H1 (cell line): ENCODE measurements around the gene NUTM1. TPM values are rescaled to one million over a fixed set of nuclear protein-coding genes. Genes with fewer than 3 reads are reported as not detected.

Experiments
- ASH2L ChIP-seq: fragments of 200-600, 300-600 bp; sonication (generic); IDR thresholded peaks from one replicate; pipeline ENCODE4 v1.7.1; 2017; ENCODE audit warnings: low read length
- ATF2 ChIP-seq: IDR thresholded peaks from 2 replicates; pipeline ENCODE4 v1.6.1; 2012; ENCODE audit warnings: low read length, inconsistent platforms
- ATF3 ChIP-seq: IDR thresholded peaks from 2 replicates; pipeline ENCODE4 v1.6.1; 2011; ENCODE audit warnings: low read depth, mild to moderate bottlenecking, low read length; ENCODE audit not compliant: insufficient read depth
- CTBP2 ChIP-seq: IDR thresholded peaks from 2 replicates; pipeline ENCODE4 v1.7.0; 2011; ENCODE audit warnings: borderline replicate concordance, mild to moderate bottlenecking, moderate library complexity, mixed read lengths, low read length; ENCODE audit not compliant: insufficient read depth, insufficient read length
- EGR1 ChIP-seq: IDR thresholded peaks from 2 replicates; pipeline ENCODE4 v1.6.1; 2011; ENCODE audit warnings: low read depth, low read length, borderline replicate concordance
- EP300 ChIP-seq, 2 experiments: IDR thresholded peaks; 1 replicate in 1 of 2; 2 replicates in 1 of 2; pipeline ENCODE4 v1.6.1; 2011 to 2012; ENCODE audit warnings: low read depth in 2 of 2, low read length in 2 of 2, mild to moderate bottlenecking in 2 of 2, borderline replicate concordance in 1 of 2, inconsistent platforms in 1 of 2, moderate library complexity in 1 of 2
- GABPA ChIP-seq: IDR thresholded peaks from 2 replicates; pipeline ENCODE4 v1.6.1; 2011; ENCODE audit warnings: mild to moderate bottlenecking, low read length, moderate library complexity, borderline replicate concordance; ENCODE audit not compliant: insufficient read depth
- KDM4A ChIP-seq: IDR thresholded peaks from one replicate; pipeline ENCODE4 v1.7.1; 2012; ENCODE audit warnings: low read depth, mild to moderate bottlenecking, moderate library complexity, low read length, inconsistent platforms; ENCODE audit not compliant: severe bottlenecking
- NANOG ChIP-seq: IDR thresholded peaks from 2 replicates; pipeline ENCODE4 v1.6.1; 2011; ENCODE audit warnings: low read length, low read depth, mild to moderate bottlenecking, inconsistent platforms; ENCODE audit not compliant: insufficient read depth, poor library complexity, severe bottlenecking
- POLR2A ChIP-seq, 2 experiments: IDR thresholded peaks; 1 replicate in 1 of 2; 2 replicates in 1 of 2; pipeline ENCODE4 v1.6.1; 2011; ENCODE audit warnings: low read depth in 2 of 2, low read length in 2 of 2, mild to moderate bottlenecking in 2 of 2; ENCODE audit errors: control extremely low read depth in 1 of 2
- POLR2AphosphoS5 ChIP-seq: IDR thresholded peaks from 2 replicates; pipeline ENCODE4 v1.6.1; 2011; ENCODE audit warnings: low read depth, low read length
- RXRA ChIP-seq: IDR thresholded peaks from 2 replicates; pipeline ENCODE4 v1.6.1; 2011; ENCODE audit warnings: low read depth, mild to moderate bottlenecking, low read length, moderate library complexity; ENCODE audit not compliant: insufficient read depth
- SUZ12 ChIP-seq: fragments of 200-600 bp; sonication (generic); IDR thresholded peaks from 2 replicates; pipeline ENCODE4 v1.6.1; 2012; ENCODE audit warnings: mild to moderate bottlenecking, inconsistent platforms, low read length, moderate library complexity, mixed read lengths
- TBP ChIP-seq: IDR thresholded peaks from 2 replicates; pipeline ENCODE4 v1.6.1; 2011; ENCODE audit warnings: low read depth, low read length, improper control_type of control experiment
- YY1 ChIP-seq: IDR thresholded peaks from 2 replicates; pipeline ENCODE4 v1.6.1; 2011; ENCODE audit warnings: low read depth, mild to moderate bottlenecking, low read length
- polyA plus RNA-seq, 7 experiments: library from polyadenylated mRNA; depleted of rRNA in 3 of 7; stranded (reverse) in 5 of 7; unstranded in 2 of 7; fragments of >200 nt in 5 of 7; fragments of 200-250 nt in 2 of 7; gene quantifications; 1 replicate in 5 of 7; 2 replicates in 1 of 7; 4 replicates in 1 of 7; pipeline versions ENCODE4 v1.2.1 to v1.2.3, GENCODE V29; 2011 to 2013; ENCODE audit warnings: missing spikeins in 2 of 7, mixed read lengths in 2 of 7
- total RNA-seq: library from RNA; stranded (reverse); fragmentation: NEBNext Ultra II Directional; extraction: Animal tissue kit (Norgen Biotek cat#: 25700); gene quantifications from 2 replicates; pipeline ENCODE4 v1.2.1, GENCODE V29; 2021
- TF ChIP-seq, protein P1 (sequence below): IDR thresholded peaks from 2 replicates; pipeline ENCODE4 v1.6.1; 2012; ENCODE audit warnings: inconsistent platforms

Gene NUTM1
- total and polyA plus RNA-seq, 2 of the 8 experiments (the other 6 are each of a cell fraction or from before 2014, with no cell fraction given), result 0.39 to 0.60 TPM

DNA sequence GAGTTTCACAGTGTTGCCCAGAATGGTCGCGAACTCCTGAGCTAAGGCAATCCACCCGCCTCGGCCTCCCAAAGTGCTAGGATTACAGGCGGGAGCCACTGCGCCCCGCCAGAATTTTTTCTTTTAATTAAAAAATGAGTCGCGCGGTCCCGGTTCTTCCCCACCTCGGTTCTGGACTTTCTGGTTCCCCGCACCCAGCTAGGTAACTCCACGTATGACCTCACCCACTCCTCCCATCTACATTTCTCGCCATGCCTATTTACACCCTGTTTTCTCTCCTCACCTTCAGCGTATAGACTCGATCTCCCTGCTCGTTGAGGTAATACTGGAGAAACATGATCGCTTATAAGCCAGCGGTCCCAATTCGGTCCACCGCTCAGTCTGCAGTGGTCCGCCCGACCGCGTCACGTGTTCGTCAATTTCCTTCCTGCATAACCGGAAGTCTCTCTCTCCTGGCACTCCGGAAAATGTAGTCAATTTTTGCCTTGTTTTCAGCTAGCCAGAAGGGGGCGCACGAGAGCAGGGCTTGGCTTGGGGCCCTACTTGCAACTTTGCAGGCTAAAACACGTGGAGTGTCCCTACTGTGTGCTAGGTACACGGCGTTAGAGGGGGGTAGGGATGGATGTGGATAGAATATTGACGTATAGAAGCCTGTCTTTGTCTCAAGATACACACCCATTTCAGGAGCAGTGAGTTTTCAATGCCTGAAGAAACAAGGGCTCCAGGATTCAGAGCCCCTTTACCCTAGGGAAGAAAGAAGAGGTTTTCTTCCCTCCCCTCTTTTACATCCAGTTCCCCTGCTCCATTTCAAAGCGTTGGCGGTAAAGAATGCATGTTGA, at the start of gene NUTM1, which contains the start of gene NOP10 (continued):
- peak; percentile 60; the same call in 1 of the 2 replicates for TF ChIP-seq ATF2
- no peak for TF ChIP-seq RXRA
- peak; percentile 87; the same call in 1 of the 2 replicates for TF ChIP-seq GABPA
- TF ChIP-seq TBP, result peak; percentile 74
- peak; percentile 34 for TF ChIP-seq NANOG
- TF ChIP-seq POLR2A (IDR thresholded peaks at IDR 0.05; ENCODE audit: control extremely low read depth in 1 of 2, low read depth in 2 of 2, low read length in 2 of 2), result peak; percentile 39 to 87
- TF ChIP-seq CTBP2, result no peak
- peak; percentile 93 for TF ChIP-seq POLR2AphosphoS5
- no peak for TF ChIP-seq SUZ12
- TF ChIP-seq ASH2L, result peak; percentile 83
- TF ChIP-seq EP300 (IDR thresholded peaks at IDR 0.05; ENCODE audit: borderline replicate concordance in 1 of 2, low read depth in 2 of 2, low read length in 2 of 2), result peak in 1 of 2 experiments; percentile 87; a peak in 1 of 3 replicates
- TF ChIP-seq KDM4A, result peak; percentile 62
- peak; percentile 90 for TF ChIP-seq EGR1
- TF ChIP-seq YY1, result peak; percentile 50; the same call in 1 of the 2 replicates
- TF ChIP-seq, protein P1, sequence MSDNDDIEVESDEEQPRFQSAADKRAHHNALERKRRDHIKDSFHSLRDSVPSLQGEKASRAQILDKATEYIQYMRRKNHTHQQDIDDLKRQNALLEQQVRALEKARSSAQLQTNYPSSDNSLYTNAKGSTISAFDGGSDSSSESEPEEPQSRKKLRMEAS, result peak; percentile 98
- peak; percentile 85 for TF ChIP-seq ATF3
